ENCODE results near the gene PHLDA3.

The PHLDA3 gene

GRCh38 chr1:201466492-201466891 lies 2.5 kb downstream of the PHLDA3 start:
- peak overlapping the region; percentile 20 for H3K4me3 ChIP-seq (ENCODE audit: low read depth, low read length)

GRCh38 chr1:201465698-201466290 lies 3.2 kb downstream of the PHLDA3 start:
- no peak overlapping the region for H3K4me3 ChIP-seq (ENCODE audit: low read depth, low read length)

GRCh38 chr1:201463071-201463552 lies 5.9 kb downstream of the PHLDA3 start:
- no peak overlapping the region for H3K4me3 ChIP-seq (ENCODE audit: low read depth, low read length)

GRCh38 chr1:201461645-201462441 lies 7.1 kb downstream of the PHLDA3 start:
- no peak overlapping the region for H3K4me3 ChIP-seq (ENCODE audit: low read depth, low read length)

GRCh38 chr1:201460814-201461644 lies 8.0 kb downstream of the PHLDA3 start:
- no peak overlapping the region for H3K4me3 ChIP-seq (ENCODE audit: low read depth, low read length)

- H3K4me3 ChIP-seq (ENCODE audit: low read depth, low read length): no peak overlapping the region
These were observed 9.2 kb downstream of the PHLDA3 start for GRCh38 chr1:201459775-201460174.

GRCh38 chr1:201459052-201459451 lies 9.9 kb downstream of the PHLDA3 start:
- no peak overlapping the region for H3K4me3 ChIP-seq (ENCODE audit: low read depth, low read length)

GRCh38 chr1:201457508-201457960 lies 11.5 kb downstream of the PHLDA3 start:
- H3K4me3 ChIP-seq (ENCODE audit: low read depth, low read length): no peak overlapping the region

- no peak overlapping the region for H3K4me3 ChIP-seq (ENCODE audit: low read depth, low read length)
These were observed 12.3 kb downstream of the PHLDA3 start for GRCh38 chr1:201456499-201457309.

GRCh38 chr1:201455098-201455497 lies 13.9 kb downstream of the PHLDA3 start:
- H3K4me3 ChIP-seq (ENCODE audit: low read depth, low read length): no peak overlapping the region

GRCh38 chr1:201454608-201455007 lies 14.4 kb downstream of the PHLDA3 start:
- H3K4me3 ChIP-seq (ENCODE audit: low read depth, low read length): no peak overlapping the region

GRCh38 chr1:201452866-201453265 lies 16.1 kb downstream of the PHLDA3 start:
- H3K4me3 ChIP-seq (ENCODE audit: low read depth, low read length): no peak overlapping the region

- H3K4me3 ChIP-seq (ENCODE audit: low read depth, low read length): no peak overlapping the region
These were observed 18.2 kb downstream of the PHLDA3 start for GRCh38 chr1:201450721-201451291.

- no peak overlapping the region for H3K4me3 ChIP-seq (ENCODE audit: low read depth, low read length)
These were observed 20.0 kb downstream of the PHLDA3 start for GRCh38 chr1:201448990-201449389.

GRCh38 chr1:201447903-201448871 lies 20.8 kb downstream of the PHLDA3 start:
- H3K4me3 ChIP-seq (ENCODE audit: low read depth, low read length): no peak overlapping the region

GRCh38 chr1:201445310-201445709 lies 23.7 kb downstream of the PHLDA3 start:
- H3K4me3 ChIP-seq (ENCODE audit: low read depth, low read length): no peak overlapping the region

- no peak overlapping the region for H3K4me3 ChIP-seq (ENCODE audit: low read depth, low read length)
These were observed 24.2 kb downstream of the PHLDA3 start for GRCh38 chr1:201444792-201445191.

GRCh38 chr1:201443747-201444146 lies 25.2 kb downstream of the PHLDA3 start:
- H3K4me3 ChIP-seq (ENCODE audit: low read depth, low read length): no peak overlapping the region

GRCh38 chr1:201436969-201437368 lies 32.0 kb downstream of the PHLDA3 start:
- H3K4me3 ChIP-seq (ENCODE audit: low read depth, low read length): no peak overlapping the region
